ENCODE measurements around the gene SNX20. TPM values are rescaled to one million over a fixed set of nuclear protein-coding genes. Genes with fewer than 3 reads are reported as not detected.

SNX20 gene
- total RNA-seq, 4 donors from 2014 or later: 0.57 to 1.5 (median 1.0) TPM

GRCh38 chr16:50690177-50690576 is 9.1 kb upstream of the SNX20 start:
- intact Hi-C loops (cut with DNase I; ENCODE audit: low total_unique reads): no loop called here
- no peak overlapping the region for H3K4me3 ChIP-seq (ENCODE audit: low read depth, poor library complexity, severe bottlenecking)
- no peak for TF ChIP-seq POLR2A (IDR thresholded peaks at IDR 0.05)
- no peak for TF ChIP-seq CTCF (IDR thresholded peaks at IDR 0.05)
- DNase-seq (ENCODE audit: low spot score in 2 of 2): no peak
- WGBS, 2 donors: 87 to 94% methylated on average over 2 of the region's 2 CpGs

GRCh38 chr16:50688867-50689266 is 7.8 kb upstream of the SNX20 start:
- 64 to 80% methylated on average over 3 of the region's 3 CpGs for WGBS, 2 donors
- intact Hi-C loops (cut with DNase I; ENCODE audit: low total_unique reads): no loop called here
- DNase-seq (ENCODE audit: low spot score in 2 of 2): no peak

GRCh38 chr16:50688083-50688482 is 7.0 kb upstream of the SNX20 start:
- TF ChIP-seq CTCF (IDR thresholded peaks at IDR 0.05) (no peak), POLR2A (IDR thresholded peaks at IDR 0.05) (no peak)
- intact Hi-C loops (cut with DNase I; ENCODE audit: low total_unique reads): no loop called here
- 43 to 52% methylated on average over 8 to 12 of the region's 12 CpGs for WGBS, 2 donors
- H3K4me3 ChIP-seq (ENCODE audit: low read depth, poor library complexity, severe bottlenecking): no peak overlapping the region
- DNase-seq (ENCODE audit: low spot score in 2 of 2): peak in 1 of 2 donors; percentile 82

More at GRCh38 chr16:50688867-50689266, 7.8 kb upstream of the SNX20 start:
- no peak overlapping the region for H3K4me3 ChIP-seq (ENCODE audit: low read depth, poor library complexity, severe bottlenecking)
- TF ChIP-seq CTCF (IDR thresholded peaks at IDR 0.05) (no peak), POLR2A (IDR thresholded peaks at IDR 0.05) (no peak)

- intact Hi-C loops (cut with DNase I; ENCODE audit: low total_unique reads): no loop called here
- 73 to 77% methylated on average over 8 of the region's 8 CpGs for WGBS, 2 donors
- H3K4me3 ChIP-seq (ENCODE audit: low read depth, poor library complexity, severe bottlenecking): no peak overlapping the region
- DNase-seq (ENCODE audit: low spot score in 2 of 2): no peak
- TF ChIP-seq POLR2A (IDR thresholded peaks at IDR 0.05) (no peak), CTCF (IDR thresholded peaks at IDR 0.05) (no peak)
These were observed 4.5 kb upstream of the SNX20 start for GRCh38 chr16:50685462-50686063.

GRCh38 chr16:50684823-50685461 is 3.8 kb upstream of the SNX20 start:
- no peak for DNase-seq (ENCODE audit: low spot score in 2 of 2)
- 80 to 87% methylated on average over 11 of the region's 11 CpGs for WGBS, 2 donors
- no peak for TF ChIP-seq CTCF (IDR thresholded peaks at IDR 0.05)
- TF ChIP-seq POLR2A (IDR thresholded peaks at IDR 0.05): no peak
- H3K4me3 ChIP-seq (ENCODE audit: low read depth, poor library complexity, severe bottlenecking): no peak overlapping the region
- intact Hi-C loops (cut with DNase I; ENCODE audit: low total_unique reads): no loop called here

Data from lower leg skin (tissue), 4 donors.